Measurements from ENCODE around the gene OR12D3. TPM values are rescaled to one million over a fixed set of nuclear protein-coding genes. Genes with fewer than 3 reads are reported as not detected.

The OR12D3 gene
- polyA plus RNA-seq: not detected in 3 replicates
- not detected for polyA plus RNA-seq (2011; ENCODE audit: low read depth)
- not detected in 2 replicates for polyA plus RNA-seq (2011; cell fraction: cytosol; rRNA removed)
- not detected in 2 replicates for polyA plus RNA-seq (2011; cell fraction: nucleus; rRNA removed)
- not detected in 2 replicates for polyA plus RNA-seq (2012; ENCODE audit: low replicate concordance)
- not detected in 3 replicates for polyA minus RNA-seq
- polyA minus RNA-seq (2011; cell fraction: cytosol; rRNA and poly(A)+ RNA removed): not detected
- not detected in 2 replicates for polyA minus RNA-seq (2011; cell fraction: nucleus; rRNA and poly(A)+ RNA removed)

GRCh38 chr6:29375191-29375590 lies at the start of gene OR12D3:
Gene OR12D3, minus strand, starts transcription at chr6:29375291. Its CDS starts 4 bp downstream, at chr6:29375287.
- no peak for FAIRE-seq
- H3K27me3 ChIP-seq (ENCODE audit: control insufficient read depth, extremely low read depth, insufficient read depth, low read length): no peaks in the 10 kb centered on the region
- TF ChIP-seq EZH2 (IDR thresholded peaks at IDR 0.05; ENCODE audit: low read length): no peak
- no peak for TF ChIP-seq CTCF (optimal IDR thresholded peaks at IDR 0.05 in 1 of 3, IDR thresholded peaks at IDR 0.05 in 1 of 3, conservative IDR thresholded peaks at IDR 0.05 in 1 of 3; ENCODE audit: extremely low read depth in 1 of 3, insufficient read depth in 2 of 3, low read length in 3 of 3)
- H3K9me1 ChIP-seq (ENCODE audit: control insufficient read depth, extremely low read depth, insufficient read depth, low read length): no peaks in the 10 kb centered on the region
- H2AFZ ChIP-seq (ENCODE audit: control insufficient read depth, low read length): no peak within 1 kb of the TSS
- H3K27ac ChIP-seq (ENCODE audit: control insufficient read depth, insufficient read depth, low read length): no peak within 1 kb of the TSS
- H3K4me1 ChIP-seq (ENCODE audit: control insufficient read depth, extremely low read depth, insufficient read depth, low read length): no peaks in the 10 kb centered on the region
- H3K9ac ChIP-seq (ENCODE audit: control insufficient read depth, extremely low read depth, insufficient read depth, low read length): no peak within 1 kb of the TSS
- H3K36me3 ChIP-seq (ENCODE audit: control insufficient read depth in 2 of 2, extremely low read depth in 1 of 2, insufficient read depth in 2 of 2, low read length in 2 of 2): no peaks in the 10 kb centered on the region
- no peak within 1 kb of the TSS for H3K4me3 ChIP-seq (ENCODE audit: control insufficient read depth in 2 of 3, extremely low read depth in 1 of 3, insufficient read depth in 2 of 3, low read depth in 1 of 3, low read length in 3 of 3)
- no peak within 1 kb of the TSS for H3K4me2 ChIP-seq (ENCODE audit: control insufficient read depth, extremely low read depth, insufficient read depth, low read depth, low read length)
- DNase-seq (ENCODE audit: low read depth, low spot score): no peak
- no peaks in the 10 kb centered on the region for H3K9me3 ChIP-seq (ENCODE audit: control insufficient read depth, low read depth, low read length)
- dilution Hi-C loops (cut with MboI; ENCODE audit: extremely low pct_ligation_motif_present, low sequenced_read_pairs): no loop called here
- H3K79me2 ChIP-seq (ENCODE audit: control insufficient read depth, insufficient read depth, low read length): no peaks in the 10 kb centered on the region
- no peaks in the 10 kb centered on the region for H4K20me1 ChIP-seq (ENCODE audit: control insufficient read depth, extremely low read depth, insufficient read depth, low read length)

GRCh38 chr6:29424575-29424974 lies 49.5 kb upstream of the OR12D3 start:
- no peaks in the 10 kb centered on the region for H3K36me3 ChIP-seq (ENCODE audit: control insufficient read depth in 2 of 2, extremely low read depth in 1 of 2, insufficient read depth in 2 of 2, low read length in 2 of 2)
- FAIRE-seq (no peak), DNase-seq (ENCODE audit: low read depth, low spot score) (no peak)
- no peak overlapping the region for H3K4me3 ChIP-seq (ENCODE audit: control insufficient read depth in 2 of 3, extremely low read depth in 1 of 3, insufficient read depth in 2 of 3, low read depth in 1 of 3, low read length in 3 of 3)
- no peaks in the 10 kb centered on the region for H3K4me1 ChIP-seq (ENCODE audit: control insufficient read depth, extremely low read depth, insufficient read depth, low read length)
- no peaks in the 10 kb centered on the region for H3K9me1 ChIP-seq (ENCODE audit: control insufficient read depth, extremely low read depth, insufficient read depth, low read length)
- no peaks in the 10 kb centered on the region for H3K27me3 ChIP-seq (ENCODE audit: control insufficient read depth, extremely low read depth, insufficient read depth, low read length)
- no peaks in the 10 kb centered on the region for H4K20me1 ChIP-seq (ENCODE audit: control insufficient read depth, extremely low read depth, insufficient read depth, low read length)
- dilution Hi-C loops (cut with MboI; ENCODE audit: extremely low pct_ligation_motif_present, low sequenced_read_pairs): no loop called here
- H3K9ac ChIP-seq (ENCODE audit: control insufficient read depth, extremely low read depth, insufficient read depth, low read length): no peak overlapping the region
- H3K79me2 ChIP-seq (ENCODE audit: control insufficient read depth, insufficient read depth, low read length): no peaks in the 10 kb centered on the region
- no peak overlapping the region for H3K4me2 ChIP-seq (ENCODE audit: control insufficient read depth, extremely low read depth, insufficient read depth, low read depth, low read length)
- H3K27ac ChIP-seq (ENCODE audit: control insufficient read depth, insufficient read depth, low read length): no peak overlapping the region
- no peak overlapping the region for H2AFZ ChIP-seq (ENCODE audit: control insufficient read depth, low read length)
- no peak for TF ChIP-seq EZH2 (IDR thresholded peaks at IDR 0.05; ENCODE audit: low read length)
- H3K9me3 ChIP-seq (ENCODE audit: control insufficient read depth, low read depth, low read length): no peaks in the 10 kb centered on the region

- Histone ChIP-seq H3K4me3 (ENCODE audit: control insufficient read depth in 2 of 3, extremely low read depth in 1 of 3, insufficient read depth in 2 of 3, low read depth in 1 of 3, low read length in 3 of 3) (no peak overlapping the region), H3K9me1 (ENCODE audit: control insufficient read depth, extremely low read depth, insufficient read depth, low read length) (no peaks in the 10 kb centered on the region), H3K27ac (ENCODE audit: control insufficient read depth, insufficient read depth, low read length) (no peak overlapping the region), H3K4me2 (ENCODE audit: control insufficient read depth, extremely low read depth, insufficient read depth, low read depth, low read length) (no peak overlapping the region), H3K36me3 (ENCODE audit: control insufficient read depth in 2 of 2, extremely low read depth in 1 of 2, insufficient read depth in 2 of 2, low read length in 2 of 2) (no peaks in the 10 kb centered on the region), H3K27me3 (ENCODE audit: control insufficient read depth, extremely low read depth, insufficient read depth, low read length) (no peaks in the 10 kb centered on the region), H2AFZ (ENCODE audit: control insufficient read depth, low read length) (no peak overlapping the region), H3K79me2 (ENCODE audit: control insufficient read depth, insufficient read depth, low read length) (no peaks in the 10 kb centered on the region), H3K4me1 (ENCODE audit: control insufficient read depth, extremely low read depth, insufficient read depth, low read length) (no peaks in the 10 kb centered on the region), H4K20me1 (ENCODE audit: control insufficient read depth, extremely low read depth, insufficient read depth, low read length) (no peaks in the 10 kb centered on the region), H3K9ac (ENCODE audit: control insufficient read depth, extremely low read depth, insufficient read depth, low read length) (no peak overlapping the region), H3K9me3 (ENCODE audit: control insufficient read depth, low read depth, low read length) (no peaks in the 10 kb centered on the region)
- FAIRE-seq: no peak
- DNase-seq (ENCODE audit: low read depth, low spot score): no peak
- TF ChIP-seq CTCF (optimal IDR thresholded peaks at IDR 0.05 in 1 of 3, IDR thresholded peaks at IDR 0.05 in 1 of 3, conservative IDR thresholded peaks at IDR 0.05 in 1 of 3; ENCODE audit: extremely low read depth in 1 of 3, insufficient read depth in 2 of 3, low read length in 3 of 3) (no peak), EZH2 (IDR thresholded peaks at IDR 0.05; ENCODE audit: low read length) (no peak)
- dilution Hi-C loops (cut with MboI; ENCODE audit: extremely low pct_ligation_motif_present, low sequenced_read_pairs): no loop called here
Measured at GRCh38 chr6:29424168-29424567, 49.1 kb upstream of the OR12D3 start.
